T-cell (primary cell): ENCODE results near the gene C15orf39. TPM values are rescaled to one million over a fixed set of nuclear protein-coding genes. Genes with fewer than 3 reads are reported as not detected.

Source experiments
- ATAC-seq, 4 experiments: fragments of 200-7000 bp in 3 of 4; fragments of 150-1000 bp in 1 of 4; cut with Tn5 transposase; replicated peaks in 1 of 4; 1 replicate in 3 of 4; 2 replicates in 1 of 4; pipeline ENCODE4 v1.10.0; 2021; ENCODE audit warnings: moderate library complexity in 3 of 4, mild to moderate bottlenecking in 2 of 4, moderate number of reproducible peaks in 1 of 4
- CTCF ChIA-PET, 2 donors: fragments of 300-600 bp; sonication (Branson Sonifier 250); formaldehyde crosslinking; loops; one replicate each; lab custom pipeline; 2022; ENCODE audit warnings: antibody characterized with exemption in 2 of 2; lab: Charles Lee
- POLR2A ChIA-PET, 2 donors: fragments of 300-600 bp; sonication (Branson Sonifier 250); formaldehyde crosslinking; loops; one replicate each; lab custom pipeline; 2022; ENCODE audit warnings: antibody characterized with exemption in 2 of 2; lab: Charles Lee
- DNase-seq, 35 experiments: peaks; one replicate each; pipeline versions ENCODE4 v3.0.0 to v3.0.0-alpha.2; 2013 to 2023
- H3K27ac ChIP-seq: one replicate; pipeline ENCODE4 v1.5.1; 2013; ENCODE audit warnings: low read length
- H3K27me3 ChIP-seq, 2 experiments: replicated peaks in 1 of 2; 1 replicate in 1 of 2; 2 replicates in 1 of 2; pipeline versions ENCODE4 v1.6.1 to v1.7.0; 2013; ENCODE audit warnings: low read length in 1 of 2, mixed read lengths in 1 of 2; ENCODE audit not compliant: control insufficient read depth in 2 of 2, insufficient read depth in 2 of 2; ENCODE audit errors: extremely low read depth in 1 of 2
- H3K36me3 ChIP-seq, 2 donors: 1 replicate in 1 of 2; 2 replicates in 1 of 2; pipeline versions ENCODE4 v1.6.1 to v1.7.0; 2013; ENCODE audit warnings: low read length in 1 of 2; ENCODE audit not compliant: control insufficient read depth in 2 of 2, insufficient read depth in 1 of 2; ENCODE audit errors: extremely low read depth in 1 of 2
- H3K4me1 ChIP-seq, 2 experiments: 1 replicate in 1 of 2; 2 replicates in 1 of 2; pipeline versions ENCODE4 v1.6.1 to v1.7.0; 2013; ENCODE audit warnings: low read length in 2 of 2, mixed read lengths in 1 of 2; ENCODE audit not compliant: insufficient read depth in 2 of 2, control insufficient read depth in 1 of 2; ENCODE audit errors: extremely low read depth in 1 of 2
- H3K4me3 ChIP-seq, 2 donors: 1 replicate in 1 of 2; 2 replicates in 1 of 2; pipeline versions ENCODE4 v1.5.1 to v1.7.0; 2013; ENCODE audit warnings: mild to moderate bottlenecking in 2 of 2, low read length in 1 of 2, moderate library complexity in 1 of 2; ENCODE audit not compliant: control insufficient read depth in 1 of 2; ENCODE audit errors: extremely low read depth in 1 of 2
- H3K9me3 ChIP-seq: 2 replicates; pipeline ENCODE4 v1.7.0; 2013
- H3K27ac Mint-ChIP-seq, 2 donors: one replicate each; pipeline ENCODE4 v1.8.0; 2020 to 2021; ENCODE audit warnings: mild to moderate bottlenecking in 2 of 2, mixed read lengths in 2 of 2
- H3K27me3 Mint-ChIP-seq, 2 donors: one replicate each; pipeline ENCODE4 v1.8.0; 2021 to 2022; ENCODE audit warnings: mixed read lengths in 2 of 2
- H3K36me3 Mint-ChIP-seq: one replicate; pipeline ENCODE4 v1.8.0; 2021; ENCODE audit warnings: mixed read lengths
- H3K4me1 Mint-ChIP-seq, 3 donors: one replicate each; pipeline ENCODE4 v1.8.0; 2020 to 2022; ENCODE audit warnings: mixed read lengths in 3 of 3, mild to moderate bottlenecking in 1 of 3
- H3K4me3 Mint-ChIP-seq, 3 donors: one replicate each; pipeline ENCODE4 v1.8.0; 2020 to 2022; ENCODE audit warnings: mild to moderate bottlenecking in 3 of 3, mixed read lengths in 3 of 3, moderate library complexity in 3 of 3
- H3K9me3 Mint-ChIP-seq, 3 donors: one replicate each; pipeline ENCODE4 v1.8.0; 2020 to 2022; ENCODE audit warnings: mixed read lengths in 3 of 3
- WGBS: methylation state at CpG from one replicate; pipeline ENCODE4 v1.1.5; 2013; ENCODE audit warnings: missing lambda C conversion rate; ENCODE audit not compliant: insufficient coverage; 5-methylcytosine and 5-hydroxymethylcytosine counted together
- total RNA-seq, 35 experiments: library from RNA in 6 of 35; stranded (reverse) in 6 of 35; fragments of 120-200 nt in 1 of 35; gene quantifications; one replicate each; pipeline versions ENCODE4 v1.2.1 to v1.2.4 and lab custom pipeline; 2013 to 2026

The C15orf39 gene
- total RNA-seq, 5 donors from 2014 or later (not counting 1 experiment from before 2014, with no cell fraction given), result 25.2 to 40.3 (median 37.8) TPM

GRCh38 chr15:75185271-75186029 is 16.2 kb upstream of the C15orf39 start:
- peaks cover 18% of the 10 kb centered on the region in 2 donors for H3K27me3 Mint-ChIP-seq
- no peak overlapping the region for H3K27ac ChIP-seq
- no peaks in the 10 kb centered on the region for H3K4me1 ChIP-seq
- H3K4me1 Mint-ChIP-seq, result peaks cover 0 to 4% (median 4%) of the 10 kb centered on the region in 3 donors
- H3K27me3 ChIP-seq, result peaks cover 0 to 22% of the 10 kb centered on the region in 2 experiments
- DNase-seq (no peak), ATAC-seq (no peak)
- CTCF ChIA-PET, result no interaction called here
- no peak overlapping the region for H3K27ac Mint-ChIP-seq
- H3K9me3 Mint-ChIP-seq, result no peaks in the 10 kb centered on the region
- 27% methylated on average over 3 of the region's 5 CpGs for WGBS
- H3K4me3 ChIP-seq, result no peak overlapping the region
- no peaks in the 10 kb centered on the region for H3K36me3 Mint-ChIP-seq
- no peaks in the 10 kb centered on the region for H3K9me3 ChIP-seq
- H3K4me3 Mint-ChIP-seq, result no peak overlapping the region
- H3K36me3 ChIP-seq, result no peaks in the 10 kb centered on the region
- POLR2A ChIA-PET, result no interaction called here

- DNase-seq, result no peak
- ChIA-PET CTCF (interaction anchor here in 1 of 2 donors (0.6 kb wide), 1 partner anchor 18 kb away, joined by 3 read pairs; no protein-coding TSS in a partner anchor), POLR2A (no interaction called here)
- no peaks in the 10 kb centered on the region for H3K36me3 ChIP-seq
- no peak overlapping the region for H3K4me3 ChIP-seq
- Mint-ChIP-seq H3K4me1 (peaks cover 0 to 4% (median 4%) of the 10 kb centered on the region in 3 donors), H3K36me3 (no peaks in the 10 kb centered on the region), H3K9me3 (no peaks in the 10 kb centered on the region), H3K4me3 (no peak overlapping the region), H3K27me3 (peaks cover 12 to 15% of the 10 kb centered on the region in 2 donors), H3K27ac (no peak overlapping the region)
- no peaks in the 10 kb centered on the region for H3K9me3 ChIP-seq
- WGBS, result 100% methylated on average over 2 of the region's 4 CpGs
- H3K27ac ChIP-seq, result no peak overlapping the region
- H3K4me1 ChIP-seq, result no peaks in the 10 kb centered on the region
- ATAC-seq, result no peak
- peaks cover 0 to 18% of the 10 kb centered on the region in 2 experiments for H3K27me3 ChIP-seq
These were observed 15.6 kb upstream of the C15orf39 start for GRCh38 chr15:75186044-75186443.

GRCh38 chr15:75188499-75188898 is 13.2 kb upstream of the C15orf39 start:
- ChIA-PET POLR2A (no interaction called here), CTCF (interaction anchor here in 1 of 2 donors (0.6 kb wide), 1 partner anchor 138 kb away, joined by 4 read pairs; no protein-coding TSS in a partner anchor)
- Mint-ChIP-seq H3K36me3 (no peaks in the 10 kb centered on the region), H3K9me3 (no peaks in the 10 kb centered on the region), H3K27me3 (peaks cover 5 to 10% of the 10 kb centered on the region in 2 donors), H3K4me1 (peaks cover 0 to 4% (median 3%) of the 10 kb centered on the region in 3 donors), H3K27ac (no peak overlapping the region), H3K4me3 (no peak overlapping the region)
- WGBS, result 94% methylated on average over 4 of the region's 6 CpGs
- H3K27me3 ChIP-seq, result peaks cover 0 to 35% of the 10 kb centered on the region in 2 experiments
- ATAC-seq, result no peak
- H3K4me1 ChIP-seq, result no peaks in the 10 kb centered on the region
- no peaks in the 10 kb centered on the region for H3K9me3 ChIP-seq
- no peak overlapping the region for H3K27ac ChIP-seq
- no peak overlapping the region for H3K4me3 ChIP-seq
- H3K36me3 ChIP-seq, result no peaks in the 10 kb centered on the region
- DNase-seq, result no peak

- Histone ChIP-seq H3K27me3 (peaks cover 0 to 48% of the 10 kb centered on the region in 2 experiments), H3K27ac (no peak overlapping the region), H3K4me1 (no peaks in the 10 kb centered on the region), H3K36me3 (no peaks in the 10 kb centered on the region), H3K9me3 (no peaks in the 10 kb centered on the region), H3K4me3 (no peak overlapping the region)
- H3K4me1 Mint-ChIP-seq, result peaks cover 0 to 4% (median 3%) of the 10 kb centered on the region in 3 donors
- ChIA-PET CTCF (no interaction called here), POLR2A (no interaction called here)
- no peak for DNase-seq
- ATAC-seq, result no peak
- H3K9me3 Mint-ChIP-seq, result no peaks in the 10 kb centered on the region
- no peaks in the 10 kb centered on the region for H3K36me3 Mint-ChIP-seq
- WGBS, result 81% methylated on average over 2 of the region's 2 CpGs
- no peak overlapping the region for H3K27ac Mint-ChIP-seq
- H3K4me3 Mint-ChIP-seq, result no peak overlapping the region
- peaks cover 11% of the 10 kb centered on the region in 2 donors for H3K27me3 Mint-ChIP-seq
These were observed 10.4 kb upstream of the C15orf39 start for GRCh38 chr15:75191235-75191634.

- DNase-seq (no peak), ATAC-seq (no peak)
- POLR2A ChIA-PET, result no interaction called here
- H3K27ac Mint-ChIP-seq, result no peak overlapping the region
- no peaks in the 10 kb centered on the region for H3K36me3 Mint-ChIP-seq
- Histone ChIP-seq H3K4me1 (no peaks in the 10 kb centered on the region), H3K27ac (no peak overlapping the region), H3K27me3 (peaks cover 0 to 47% of the 10 kb centered on the region in 2 experiments), H3K36me3 (no peaks in the 10 kb centered on the region), H3K9me3 (no peaks in the 10 kb centered on the region), H3K4me3 (no peak overlapping the region)
- H3K4me1 Mint-ChIP-seq, result no peaks in the 10 kb centered on the region
- H3K27me3 Mint-ChIP-seq, result peaks cover 11% of the 10 kb centered on the region in 2 donors
- WGBS, result 57% methylated on average over 1 of the region's 4 CpGs
- H3K9me3 Mint-ChIP-seq, result no peaks in the 10 kb centered on the region
- no peak overlapping the region for H3K4me3 Mint-ChIP-seq
- CTCF ChIA-PET, result no interaction called here
These were observed 9.4 kb upstream of the C15orf39 start for GRCh38 chr15:75192307-75192706.

- DNase-seq (no peak), ATAC-seq (no peak)
- no peaks in the 10 kb centered on the region for H3K4me1 Mint-ChIP-seq
- H3K9me3 ChIP-seq, result no peaks in the 10 kb centered on the region
- no peaks in the 10 kb centered on the region for H3K9me3 Mint-ChIP-seq
- H3K27me3 Mint-ChIP-seq, result peaks cover 11% of the 10 kb centered on the region in 2 donors
- ChIA-PET CTCF (no interaction called here), POLR2A (interaction anchor here in 1 of 2 donors (0.5 kb wide), 1 partner anchor 169 kb away, joined by 3 read pairs; no protein-coding TSS in a partner anchor)
- H3K27ac Mint-ChIP-seq, result no peak overlapping the region
- peaks cover 0 to 47% of the 10 kb centered on the region in 2 experiments for H3K27me3 ChIP-seq
- no peak overlapping the region for H3K4me3 ChIP-seq
- WGBS, result no CpG with 5 or more reads among the region's 3 CpGs
- H3K4me3 Mint-ChIP-seq, result no peak overlapping the region
- no peak overlapping the region for H3K27ac ChIP-seq
- H3K36me3 ChIP-seq, result no peaks in the 10 kb centered on the region
- peaks cover 0 to under 1% of the 10 kb centered on the region in 2 experiments for H3K4me1 ChIP-seq
- H3K36me3 Mint-ChIP-seq, result no peaks in the 10 kb centered on the region
These were observed 8.4 kb upstream of the C15orf39 start for GRCh38 chr15:75193272-75193671.
